GM19035 (cell line): Measurements from ENCODE around the gene MYCT1.
"Not testable (repeated sequence)": the region's sequence is repeated elsewhere in the genome, so short reads cannot be mapped to it uniquely, and the experiment has no call there.

Experiments
- ATAC-seq: cut with Tn5 transposase; IDR thresholded peaks from one replicate; pipeline ENCODE4 v1.9.1; 2021; ENCODE audit not compliant: unreplicated experiment

MYCT1 gene, protein sequence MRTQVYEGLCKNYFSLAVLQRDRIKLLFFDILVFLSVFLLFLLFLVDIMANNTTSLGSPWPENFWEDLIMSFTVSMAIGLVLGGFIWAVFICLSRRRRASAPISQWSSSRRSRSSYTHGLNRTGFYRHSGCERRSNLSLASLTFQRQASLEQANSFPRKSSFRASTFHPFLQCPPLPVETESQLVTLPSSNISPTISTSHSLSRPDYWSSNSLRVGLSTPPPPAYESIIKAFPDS

DNA sequence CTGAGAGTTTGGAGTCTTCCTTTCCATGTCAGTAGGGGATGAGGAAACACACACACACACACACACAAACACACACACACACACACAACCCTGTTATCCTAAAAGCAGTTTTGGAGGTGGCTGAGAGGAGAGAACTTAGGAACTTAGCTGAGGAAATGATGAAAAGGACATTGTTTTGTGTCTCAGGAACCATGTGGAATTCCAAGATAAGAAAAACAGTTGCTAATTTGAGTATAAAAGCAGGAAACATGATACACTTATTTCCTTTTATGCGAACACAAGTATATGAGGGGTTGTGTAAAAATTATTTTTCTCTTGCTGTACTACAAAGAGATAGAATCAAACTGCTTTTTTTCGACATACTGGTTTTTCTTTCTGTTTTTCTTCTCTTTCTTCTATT lies at the start of gene MYCT1:
TSS of gene MYCT1 (plus strand) at position 264 of the 400 bp plus-strand sequence. CDS start at position 270, 6 bp downstream.
- ATAC-seq, result no peak

DNA sequence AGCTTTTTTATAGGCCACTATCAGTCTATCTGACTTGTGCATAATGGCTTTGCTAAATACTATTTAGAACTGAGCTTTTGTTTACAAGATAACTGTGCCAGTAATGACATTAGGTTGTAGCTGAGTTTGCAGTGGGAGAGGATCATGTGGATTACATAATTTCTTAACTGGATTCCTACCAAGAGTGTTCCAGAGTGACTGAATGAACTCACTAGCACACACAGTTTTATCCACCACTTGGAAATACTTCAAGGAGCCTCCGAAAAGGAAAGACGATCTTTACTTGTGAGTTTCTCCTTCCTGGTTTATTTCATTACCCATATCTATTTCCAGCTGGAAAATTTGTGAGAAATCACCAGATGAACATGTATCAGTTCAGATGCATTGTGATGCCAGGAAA lies 49.6 kb upstream of the MYCT1 start:
- no peak for ATAC-seq

DNA sequence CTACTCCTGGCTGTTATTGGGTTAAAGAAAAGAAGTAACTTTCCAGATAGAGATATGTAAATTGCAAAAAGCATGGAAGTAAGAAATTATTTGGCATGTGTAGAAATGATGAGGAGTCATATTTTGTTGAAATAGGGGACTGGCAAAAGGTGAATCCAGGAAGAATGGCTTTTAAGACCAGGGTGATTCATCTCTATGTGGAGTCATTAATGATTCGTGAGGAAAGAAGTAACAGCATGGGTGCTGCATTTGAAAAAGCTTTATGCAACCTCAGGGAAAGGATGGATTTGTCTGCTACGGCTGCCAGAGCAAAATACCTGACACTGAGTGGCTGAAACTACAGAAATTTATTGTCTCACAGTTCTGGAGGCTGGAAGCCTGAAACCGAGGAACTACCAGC lies 45.7 kb upstream of the MYCT1 start:
- ATAC-seq, result no peak

DNA sequence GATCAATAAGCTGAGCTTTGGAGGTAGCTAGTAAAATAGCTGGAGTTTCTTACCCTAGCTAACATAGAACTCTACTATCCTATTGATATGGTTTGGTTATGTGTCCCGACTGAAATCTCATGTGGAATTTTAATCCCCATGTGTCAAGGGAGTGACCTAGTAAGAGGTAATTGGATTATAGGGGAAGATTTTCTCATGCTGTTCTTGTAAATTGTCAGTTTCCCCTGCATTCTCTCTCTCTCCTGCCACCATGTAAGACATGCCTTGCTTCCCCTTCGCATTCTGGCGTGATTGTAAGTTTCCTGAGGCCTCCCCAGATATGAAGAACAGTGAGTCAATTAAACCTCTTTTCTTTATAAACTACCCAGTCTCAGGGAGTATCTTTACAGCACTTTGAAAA lies 35.9 kb upstream of the MYCT1 start:
- no peak for ATAC-seq

DNA sequence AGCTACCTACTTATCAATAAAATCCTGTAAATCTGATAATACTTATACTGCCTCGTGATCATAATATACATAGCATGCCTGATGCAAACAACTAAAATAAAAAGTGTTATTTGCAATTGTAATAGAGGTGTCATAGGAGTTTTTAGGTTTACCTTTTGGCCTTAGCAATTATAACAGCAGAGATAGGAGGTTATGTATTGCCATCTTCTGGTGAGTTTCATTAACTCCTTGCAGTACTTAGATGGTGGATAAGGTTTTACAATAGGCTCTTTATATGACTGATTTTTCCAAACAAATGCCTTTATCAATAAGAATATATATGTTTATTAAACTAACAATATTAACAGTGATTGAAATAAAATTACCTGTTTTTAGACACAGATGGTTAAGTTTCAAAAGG lies 27.8 kb upstream of the MYCT1 start:
- no peak for ATAC-seq

DNA sequence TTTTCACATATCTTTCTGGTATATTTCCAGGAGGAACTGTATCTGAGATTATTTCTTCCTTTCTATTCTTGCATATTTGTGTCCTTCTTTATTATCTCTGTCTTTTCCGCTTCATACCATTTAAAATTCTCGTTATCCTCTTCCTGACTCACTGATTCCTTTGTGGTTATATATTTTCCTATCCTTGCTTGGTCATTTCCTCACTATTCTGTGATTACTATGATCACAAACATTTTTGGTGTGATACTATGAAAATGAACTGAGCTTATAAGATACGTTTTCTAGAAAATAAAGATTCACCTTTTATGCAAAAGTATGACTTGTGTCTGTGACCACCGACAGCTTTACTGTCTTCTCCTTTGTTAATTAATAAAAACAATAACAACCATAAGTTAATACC lies 26.5 kb upstream of the MYCT1 start:
- ATAC-seq, result no peak

DNA sequence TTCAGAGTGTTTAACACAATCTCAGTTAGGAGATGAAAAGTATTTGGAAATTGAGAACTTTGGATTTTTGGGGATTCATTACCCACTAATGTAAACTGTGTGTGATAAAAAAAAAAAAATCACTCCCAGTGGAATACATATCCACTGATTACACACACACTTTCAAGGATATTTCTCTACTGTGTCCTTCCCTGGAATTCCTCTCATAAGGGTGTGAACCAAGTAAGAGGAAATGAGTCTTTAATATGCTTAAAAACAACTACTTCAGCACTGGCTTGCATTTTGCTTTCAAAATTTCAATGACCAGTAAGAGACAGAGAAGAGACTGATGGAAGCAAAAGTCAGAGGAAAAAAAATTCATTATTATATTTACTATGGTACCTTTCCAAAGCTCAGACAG lies 24.5 kb upstream of the MYCT1 start:
- ATAC-seq, result no peak

DNA sequence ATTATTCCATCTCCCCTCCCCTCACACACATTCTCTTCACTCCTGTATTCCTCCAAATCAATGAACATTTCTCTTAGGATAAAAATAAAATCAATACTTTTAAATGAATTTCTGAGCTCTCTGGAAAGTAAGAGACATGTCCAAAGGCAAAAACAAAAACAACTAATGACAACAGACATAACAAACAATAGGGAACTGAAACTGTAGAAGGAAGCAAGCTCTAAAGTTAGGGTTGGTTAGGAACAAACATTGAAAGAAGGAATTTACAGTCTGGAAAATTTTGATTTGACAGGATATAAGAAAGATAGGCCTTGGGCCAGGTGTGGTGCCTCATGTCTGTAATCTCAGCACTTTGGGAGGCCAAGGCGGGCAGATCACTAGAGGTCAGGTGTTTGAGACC lies 17.5 kb upstream of the MYCT1 start:
- ATAC-seq, result no peak

DNA sequence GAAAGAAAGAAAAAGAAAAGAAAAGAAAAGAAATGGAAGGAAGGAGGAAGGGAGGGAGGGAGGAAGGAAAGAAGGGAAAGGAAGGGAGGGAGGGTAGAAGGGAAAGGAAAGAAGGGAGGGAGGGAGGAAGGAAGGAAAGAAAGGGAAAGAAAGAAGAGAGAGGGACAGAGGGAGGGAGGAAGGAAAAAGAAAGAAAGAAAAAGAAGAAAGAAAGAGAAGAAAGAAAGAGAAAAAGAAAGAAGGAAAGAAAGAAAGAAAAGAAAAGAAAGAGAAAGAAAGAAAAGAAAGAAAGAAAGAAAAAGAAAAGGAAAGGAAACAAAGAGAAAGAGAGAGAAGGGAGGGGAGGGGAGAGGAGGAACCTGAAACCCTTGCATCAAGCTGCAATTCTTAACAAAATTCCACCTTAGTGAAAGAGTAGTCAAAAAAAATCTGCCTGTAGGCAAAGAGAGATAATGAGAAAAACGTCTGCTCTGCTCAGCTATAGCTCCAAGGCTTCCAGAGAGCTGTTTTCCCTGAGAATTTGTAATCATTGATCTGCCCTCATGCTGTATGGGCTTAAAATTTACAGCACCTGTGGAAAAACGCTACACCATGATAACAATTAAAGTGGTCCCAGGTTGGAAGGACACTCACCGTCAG lies 16.7 kb upstream of the MYCT1 start:
- no peak for ATAC-seq

DNA sequence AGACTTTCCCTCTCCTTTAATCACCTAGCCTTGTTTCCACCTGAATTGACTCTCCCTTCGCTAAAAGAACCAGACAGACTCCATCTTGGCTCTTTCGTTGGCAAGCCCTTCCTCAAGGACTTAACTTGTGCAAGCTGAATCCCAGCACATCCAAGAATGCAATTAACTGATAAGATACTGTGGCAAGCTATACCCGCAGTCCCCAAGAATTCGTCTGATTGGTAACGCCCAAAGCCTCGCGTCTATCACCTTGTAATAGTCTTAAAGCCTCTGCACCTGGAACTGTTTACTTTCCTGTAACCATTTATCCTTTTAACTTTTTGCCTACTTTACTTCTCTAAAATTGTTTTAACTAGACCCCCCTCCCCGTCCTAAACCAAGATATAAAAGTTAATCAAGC lies 15.6 kb upstream of the MYCT1 start:
- ATAC-seq, result no peak

DNA sequence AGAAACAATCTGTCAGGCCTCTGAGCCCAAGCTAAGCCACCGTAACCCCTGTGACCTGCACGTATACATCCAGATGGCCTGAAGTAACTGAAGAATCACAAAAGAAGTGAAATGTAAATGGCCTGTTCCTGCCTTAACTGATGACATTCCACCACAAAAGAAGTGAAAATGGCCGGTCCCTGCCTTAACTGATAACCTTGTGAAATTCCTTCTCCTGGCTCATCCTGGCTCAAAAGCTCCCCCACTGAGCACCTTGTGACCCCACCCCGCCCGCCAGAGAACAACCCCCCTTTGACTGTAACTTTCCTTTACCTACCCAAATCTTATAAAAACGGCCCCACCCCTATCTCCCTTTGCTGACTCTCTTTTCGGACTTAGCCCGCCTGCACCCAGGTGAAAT lies 14.8 kb upstream of the MYCT1 start:
- ATAC-seq, result not testable (repeated sequence)

DNA sequence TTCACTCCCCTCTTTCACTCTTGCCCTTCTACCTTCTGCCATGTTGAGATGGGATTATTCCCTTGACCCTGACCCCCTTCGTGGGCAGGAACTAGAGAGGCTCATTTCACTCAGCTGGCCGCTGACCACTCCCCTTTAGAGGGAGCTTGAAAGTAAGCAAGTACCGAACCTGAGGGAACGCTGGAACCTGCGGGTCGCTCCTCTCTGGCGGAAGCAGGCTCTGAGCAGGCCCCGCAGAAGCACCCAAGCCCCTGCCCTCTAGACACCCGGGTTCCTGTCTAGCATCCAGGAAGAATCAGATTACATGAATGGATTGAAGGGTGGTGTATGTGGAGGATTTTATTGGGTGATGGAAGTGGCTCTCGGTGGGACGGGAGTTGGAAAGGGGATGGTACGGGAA lies 11.9 kb upstream of the MYCT1 start:
- ATAC-seq, result no peak

DNA sequence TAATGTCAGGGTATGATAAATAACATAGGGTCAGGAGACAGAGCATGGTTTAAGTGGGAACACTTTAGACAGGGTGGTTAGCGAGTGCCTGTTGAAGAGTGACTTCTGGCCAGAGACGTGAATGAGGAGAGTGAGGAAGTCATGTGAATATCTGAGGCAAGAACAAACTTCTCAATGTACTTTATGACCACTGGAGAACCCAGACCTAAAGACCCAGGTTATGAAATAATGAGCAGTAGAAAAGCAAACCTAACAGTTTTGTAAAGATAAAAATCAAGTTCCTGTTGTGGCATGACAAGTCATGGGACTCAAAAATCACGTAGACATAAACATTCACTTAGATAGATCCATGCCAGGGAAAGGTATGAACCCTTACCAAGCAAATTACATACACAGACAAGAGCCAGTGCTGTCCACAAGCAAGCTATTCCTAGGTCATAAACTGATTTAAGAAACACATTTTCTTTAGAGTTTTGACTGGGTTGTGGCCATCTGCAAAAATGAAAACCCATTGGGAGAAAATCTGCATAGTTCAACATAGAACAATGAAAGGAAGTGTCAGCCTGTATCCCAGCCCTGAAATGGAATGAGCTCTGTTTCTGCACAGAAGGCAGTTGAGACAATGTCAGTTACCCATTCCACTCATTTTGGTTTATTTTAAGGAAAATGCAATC lies 2.2 kb upstream of the MYCT1 start:
- no peak for ATAC-seq

DNA sequence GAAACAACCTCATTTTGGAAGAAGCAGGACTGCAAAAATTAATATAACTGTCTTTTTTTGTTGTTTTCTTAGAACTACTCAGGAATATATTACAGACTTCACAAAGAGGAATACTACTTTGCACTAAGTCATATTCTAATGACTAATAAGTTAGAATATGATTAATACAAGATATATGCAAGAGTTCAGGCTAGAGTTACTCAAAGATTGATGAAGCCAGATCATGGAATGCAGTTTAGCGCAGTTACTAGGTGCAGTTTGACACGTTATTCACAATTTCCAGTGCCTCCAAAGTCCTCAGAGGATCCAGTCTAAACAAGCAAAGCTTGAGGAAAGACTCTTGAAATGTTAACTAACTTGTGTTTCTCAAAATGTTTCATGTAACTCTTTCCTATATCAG lies 1.2 kb upstream of the MYCT1 start:
- no peak for ATAC-seq

DNA sequence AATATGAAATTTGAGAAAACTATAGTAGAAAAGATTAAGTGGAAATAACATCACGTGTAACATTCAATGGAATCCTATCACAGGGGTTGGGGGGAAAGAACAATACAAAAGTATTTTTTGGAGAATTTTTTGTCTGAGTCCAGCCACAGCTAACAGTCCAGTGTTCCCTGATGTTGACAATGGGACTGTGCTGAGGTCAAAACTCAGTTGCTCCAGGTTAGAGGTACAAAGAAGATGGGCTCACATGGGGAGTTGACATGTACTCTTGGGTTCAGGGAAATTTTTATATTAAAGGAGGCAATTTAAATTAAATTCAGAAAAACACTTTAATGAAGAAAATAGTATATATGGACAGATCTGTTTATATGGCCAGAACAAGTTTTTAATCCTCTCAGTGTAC lies 995 bp downstream of the MYCT1 start:
- ATAC-seq, result no peak

DNA sequence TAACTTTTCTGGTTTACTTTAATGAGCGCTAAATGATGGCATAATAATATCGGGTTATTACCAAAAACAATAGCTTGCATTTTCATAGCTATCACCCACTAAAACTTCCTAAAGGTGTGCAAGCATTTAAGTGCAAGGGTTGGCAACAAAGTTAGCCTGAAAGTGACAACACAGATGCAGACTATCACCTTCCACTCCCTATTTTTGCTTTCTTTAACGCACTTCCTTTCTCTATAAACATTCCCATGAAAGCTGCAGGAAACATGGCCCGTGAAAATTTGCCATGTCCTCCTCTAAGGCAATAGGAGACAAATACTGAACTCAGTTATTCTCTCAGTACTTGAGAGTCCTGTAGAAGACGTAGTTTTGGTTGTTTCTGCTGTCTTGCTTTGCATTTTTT lies 2.7 kb downstream of the MYCT1 start:
- no peak for ATAC-seq

DNA sequence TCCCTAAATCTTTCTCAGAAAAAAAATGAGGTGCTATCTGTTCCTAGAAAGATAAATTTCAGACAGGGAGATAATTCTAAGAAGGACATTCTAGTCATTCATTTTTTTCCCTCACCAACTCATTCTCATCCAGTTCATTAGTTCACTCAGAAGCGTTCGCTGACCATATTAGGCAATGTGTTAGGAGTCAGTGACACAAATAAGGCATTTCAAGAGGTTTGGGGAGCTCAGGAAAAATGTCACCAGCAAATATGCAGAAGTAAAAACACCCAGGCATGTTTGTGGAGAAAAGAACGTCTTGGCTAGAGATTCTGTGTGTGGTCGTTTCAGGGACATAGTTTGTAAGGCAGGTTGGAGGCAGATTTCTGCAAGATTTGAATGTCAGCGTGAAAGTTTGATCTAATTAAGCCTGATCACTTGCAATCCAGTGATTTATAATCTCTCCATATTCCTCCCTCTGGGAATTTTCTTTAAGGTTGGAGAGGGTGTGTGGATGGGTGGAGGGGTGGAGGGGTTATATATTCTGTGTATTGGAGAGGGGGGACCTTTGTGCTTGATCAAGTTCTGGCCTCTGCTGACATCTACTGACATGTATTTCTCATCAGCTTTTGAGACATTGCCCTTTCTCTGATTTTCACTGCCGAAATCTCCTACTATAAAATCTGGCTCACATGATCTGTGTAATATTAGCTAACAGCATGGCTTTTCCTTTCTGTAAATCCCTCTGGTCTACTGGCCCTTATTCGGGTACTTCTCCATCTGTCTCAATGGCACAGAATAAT lies 3.6 kb downstream of the MYCT1 start:
- no peak for ATAC-seq

DNA sequence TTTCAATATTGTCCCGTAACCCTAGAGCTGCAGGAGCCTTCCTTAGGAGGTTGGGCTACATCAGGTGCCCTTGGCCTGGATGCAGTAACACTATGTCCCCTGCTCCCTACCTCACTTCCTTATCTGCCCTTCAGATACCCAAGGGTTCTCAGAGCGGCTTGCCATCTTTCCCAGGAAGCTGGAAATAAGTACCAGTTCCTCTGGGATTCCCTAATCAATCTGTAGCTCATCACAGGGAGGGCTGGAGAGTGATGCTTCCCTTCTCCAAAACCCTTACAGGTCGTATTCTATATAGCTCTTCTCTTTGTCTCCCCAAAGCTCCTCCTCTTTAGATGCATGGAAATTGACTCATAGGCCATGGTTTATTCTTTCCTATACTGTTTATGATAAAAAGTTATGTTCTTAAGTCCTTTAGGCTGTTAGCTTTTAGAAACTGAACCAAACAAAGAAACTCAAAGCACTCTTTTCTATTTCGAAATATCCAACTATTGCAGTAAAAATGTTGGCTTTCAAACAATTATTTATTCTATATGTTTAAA lies 4.2 kb downstream of the MYCT1 start:
- no peak for ATAC-seq

DNA sequence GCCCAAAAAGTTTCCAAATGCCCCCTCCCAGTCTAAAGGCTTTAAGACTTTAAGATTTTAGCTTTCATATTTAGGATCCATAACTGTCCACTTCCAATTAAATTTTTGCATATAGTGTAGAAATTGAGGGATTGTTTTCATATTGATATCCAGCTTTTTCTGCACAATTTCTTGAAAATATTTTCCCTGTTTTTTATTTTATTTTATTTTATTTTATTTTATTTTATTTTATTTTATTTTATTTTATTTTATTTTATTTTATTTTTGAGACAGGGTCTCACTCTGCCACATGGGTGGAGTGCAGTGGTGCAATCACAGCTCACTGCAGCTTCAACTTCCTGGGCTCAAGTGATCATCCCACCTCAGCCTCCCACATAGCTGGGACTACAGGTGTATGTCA lies 6.1 kb downstream of the MYCT1 start:
- ATAC-seq, result not testable (repeated sequence)

DNA sequence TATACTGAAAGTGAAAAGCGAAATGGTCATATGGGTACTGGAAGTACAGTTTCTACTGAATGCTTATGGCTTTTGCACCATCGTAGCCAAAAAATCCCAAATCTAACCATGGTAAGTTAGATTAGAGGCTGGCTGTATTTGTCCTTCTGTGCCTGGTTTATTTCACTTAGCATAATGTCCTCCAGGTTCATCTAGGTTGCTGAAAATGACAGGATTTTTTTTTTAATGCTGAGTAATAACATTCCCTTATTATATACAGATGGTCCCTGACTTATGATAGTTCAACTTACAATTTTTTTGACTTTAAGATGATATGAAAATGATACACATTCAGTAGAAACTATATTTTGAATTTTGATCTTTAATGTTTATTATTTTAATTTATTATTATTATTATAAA lies 7.6 kb downstream of the MYCT1 start:
- no peak for ATAC-seq

DNA sequence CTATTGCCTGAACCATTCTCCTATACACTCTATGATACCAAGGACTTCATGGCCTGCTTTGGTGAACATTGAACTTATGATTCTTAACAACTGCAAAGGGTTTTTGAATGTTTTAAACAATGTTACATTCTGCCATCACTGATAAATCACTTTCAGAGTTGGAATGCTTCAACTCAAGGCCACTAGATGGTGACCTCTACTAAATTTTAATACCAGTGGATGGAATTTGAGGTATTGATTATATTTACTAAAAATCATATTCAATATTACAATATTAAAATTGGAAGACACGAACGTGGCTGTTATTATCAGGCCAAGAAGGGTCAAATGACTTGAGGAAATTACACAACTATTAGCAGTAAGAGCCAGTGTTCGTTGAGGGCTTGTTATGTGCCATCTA lies 18.6 kb downstream of the MYCT1 start:
- ATAC-seq, result no peak

DNA sequence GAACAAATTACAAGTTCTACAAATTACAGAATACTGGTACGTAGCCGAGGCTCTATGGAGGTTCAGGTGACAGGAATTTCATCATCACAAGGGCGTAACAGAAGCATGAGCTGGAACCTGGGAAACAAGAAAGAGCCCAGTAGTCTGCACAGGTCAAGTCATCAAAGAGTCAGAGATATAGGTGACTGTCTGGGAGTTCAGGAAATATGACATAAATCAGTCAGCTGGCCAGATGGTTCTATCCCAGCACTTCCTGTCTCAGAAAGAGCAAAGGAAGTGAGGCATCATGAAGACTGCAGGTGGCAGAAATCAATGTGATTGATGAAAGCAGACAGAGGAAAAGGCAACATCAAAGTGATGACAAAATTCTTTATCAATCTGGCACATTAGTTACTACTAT lies 23.3 kb downstream of the MYCT1 start:
- no peak for ATAC-seq
